ENCODE data around the gene VSTM2L. TPM values are rescaled to one million over a fixed set of nuclear protein-coding genes. Genes with fewer than 3 reads are reported as not detected.

Gene VSTM2L
- polyA plus RNA-seq, 1 donor from 2014 or later: 22.1 TPM

- Histone ChIP-seq H3K9ac (ENCODE audit: low read length) (peak overlapping the region; percentile 16), H3K27ac (ENCODE audit: low read length) (no peak overlapping the region), H4K20me1 (ENCODE audit: insufficient read depth) (no peaks in the 10 kb centered on the region), H3K27me3 (ENCODE audit: insufficient read depth, low read depth, low read length) (no peaks in the 10 kb centered on the region), H3K4me2 (ENCODE audit: low read length) (no peak overlapping the region), H3K4me3 (ENCODE audit: low read length) (no peak overlapping the region), H3K9me3 (ENCODE audit: low read length) (no peaks in the 10 kb centered on the region), H3K9me2 (ENCODE audit: insufficient read depth, low read length) (no peaks in the 10 kb centered on the region), H3F3A (ENCODE audit: insufficient read depth, low read length, poor library complexity, severe bottlenecking) (no peaks in the 10 kb centered on the region), H3K79me2 (replicated peaks; ENCODE audit: insufficient read depth, low read length) (no peaks in the 10 kb centered on the region), H3K36me3 (ENCODE audit: insufficient read depth, low read length) (no peaks in the 10 kb centered on the region), H2AFZ (ENCODE audit: low read depth, low read length) (no peak overlapping the region)
- TF ChIP-seq, protein P1, sequence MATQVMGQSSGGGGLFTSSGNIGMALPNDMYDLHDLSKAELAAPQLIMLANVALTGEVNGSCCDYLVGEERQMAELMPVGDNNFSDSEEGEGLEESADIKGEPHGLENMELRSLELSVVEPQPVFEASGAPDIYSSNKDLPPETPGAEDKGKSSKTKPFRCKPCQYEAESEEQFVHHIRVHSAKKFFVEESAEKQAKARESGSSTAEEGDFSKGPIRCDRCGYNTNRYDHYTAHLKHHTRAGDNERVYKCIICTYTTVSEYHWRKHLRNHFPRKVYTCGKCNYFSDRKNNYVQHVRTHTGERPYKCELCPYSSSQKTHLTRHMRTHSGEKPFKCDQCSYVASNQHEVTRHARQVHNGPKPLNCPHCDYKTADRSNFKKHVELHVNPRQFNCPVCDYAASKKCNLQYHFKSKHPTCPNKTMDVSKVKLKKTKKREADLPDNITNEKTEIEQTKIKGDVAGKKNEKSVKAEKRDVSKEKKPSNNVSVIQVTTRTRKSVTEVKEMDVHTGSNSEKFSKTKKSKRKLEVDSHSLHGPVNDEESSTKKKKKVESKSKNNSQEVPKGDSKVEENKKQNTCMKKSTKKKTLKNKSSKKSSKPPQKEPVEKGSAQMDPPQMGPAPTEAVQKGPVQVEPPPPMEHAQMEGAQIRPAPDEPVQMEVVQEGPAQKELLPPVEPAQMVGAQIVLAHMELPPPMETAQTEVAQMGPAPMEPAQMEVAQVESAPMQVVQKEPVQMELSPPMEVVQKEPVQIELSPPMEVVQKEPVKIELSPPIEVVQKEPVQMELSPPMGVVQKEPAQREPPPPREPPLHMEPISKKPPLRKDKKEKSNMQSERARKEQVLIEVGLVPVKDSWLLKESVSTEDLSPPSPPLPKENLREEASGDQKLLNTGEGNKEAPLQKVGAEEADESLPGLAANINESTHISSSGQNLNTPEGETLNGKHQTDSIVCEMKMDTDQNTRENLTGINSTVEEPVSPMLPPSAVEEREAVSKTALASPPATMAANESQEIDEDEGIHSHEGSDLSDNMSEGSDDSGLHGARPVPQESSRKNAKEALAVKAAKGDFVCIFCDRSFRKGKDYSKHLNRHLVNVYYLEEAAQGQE (IDR thresholded peaks at IDR 0.05; ENCODE audit: borderline replicate concordance): peak; percentile 39
- no peak for TF ChIP-seq MXI1 (conservative IDR thresholded peaks at IDR 0.05; ENCODE audit: poor library complexity, severe bottlenecking)
Observed at GRCh38 chr20:37915800-37916570, 13.1 kb downstream of the VSTM2L start.

DNA sequence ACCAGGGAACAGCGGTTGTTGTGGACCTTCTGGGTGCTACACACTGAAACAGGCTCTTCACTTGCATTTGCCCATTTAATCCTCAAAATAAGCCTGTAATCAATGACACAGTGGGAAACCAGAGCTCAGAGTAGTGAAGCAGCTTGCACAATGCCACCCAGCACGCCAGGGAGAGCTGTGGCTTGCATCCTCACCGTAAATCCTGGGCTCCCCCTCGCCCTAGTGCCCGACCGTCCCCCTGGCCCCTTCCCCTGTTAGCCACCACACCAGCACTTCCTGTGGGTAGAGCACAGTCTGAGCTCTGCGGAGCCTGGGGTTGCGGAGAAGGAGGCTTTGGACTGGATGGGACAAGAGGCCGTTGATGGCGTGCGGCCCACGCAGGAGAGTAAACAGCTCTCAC, 14.5 kb downstream of the VSTM2L start:
- H3F3A ChIP-seq (ENCODE audit: insufficient read depth, low read length, poor library complexity, severe bottlenecking): no peaks in the 10 kb centered on the region
- H3K27ac ChIP-seq (ENCODE audit: low read length): no peak overlapping the region
- H3K9ac ChIP-seq (ENCODE audit: low read length): no peak overlapping the region
- no peaks in the 10 kb centered on the region for H3K79me2 ChIP-seq (replicated peaks; ENCODE audit: insufficient read depth, low read length)
- H3K9me3 ChIP-seq (ENCODE audit: low read length): no peaks in the 10 kb centered on the region
- H3K36me3 ChIP-seq (ENCODE audit: insufficient read depth, low read length): no peaks in the 10 kb centered on the region
- no peak overlapping the region for H2AFZ ChIP-seq (ENCODE audit: low read depth, low read length)
- H4K20me1 ChIP-seq (ENCODE audit: insufficient read depth): no peaks in the 10 kb centered on the region
- no peaks in the 10 kb centered on the region for H3K9me2 ChIP-seq (ENCODE audit: insufficient read depth, low read length)
- no peak overlapping the region for H3K4me3 ChIP-seq (ENCODE audit: low read length)
- no peak overlapping the region for H3K4me2 ChIP-seq (ENCODE audit: low read length)
- TF ChIP-seq, protein P2, sequence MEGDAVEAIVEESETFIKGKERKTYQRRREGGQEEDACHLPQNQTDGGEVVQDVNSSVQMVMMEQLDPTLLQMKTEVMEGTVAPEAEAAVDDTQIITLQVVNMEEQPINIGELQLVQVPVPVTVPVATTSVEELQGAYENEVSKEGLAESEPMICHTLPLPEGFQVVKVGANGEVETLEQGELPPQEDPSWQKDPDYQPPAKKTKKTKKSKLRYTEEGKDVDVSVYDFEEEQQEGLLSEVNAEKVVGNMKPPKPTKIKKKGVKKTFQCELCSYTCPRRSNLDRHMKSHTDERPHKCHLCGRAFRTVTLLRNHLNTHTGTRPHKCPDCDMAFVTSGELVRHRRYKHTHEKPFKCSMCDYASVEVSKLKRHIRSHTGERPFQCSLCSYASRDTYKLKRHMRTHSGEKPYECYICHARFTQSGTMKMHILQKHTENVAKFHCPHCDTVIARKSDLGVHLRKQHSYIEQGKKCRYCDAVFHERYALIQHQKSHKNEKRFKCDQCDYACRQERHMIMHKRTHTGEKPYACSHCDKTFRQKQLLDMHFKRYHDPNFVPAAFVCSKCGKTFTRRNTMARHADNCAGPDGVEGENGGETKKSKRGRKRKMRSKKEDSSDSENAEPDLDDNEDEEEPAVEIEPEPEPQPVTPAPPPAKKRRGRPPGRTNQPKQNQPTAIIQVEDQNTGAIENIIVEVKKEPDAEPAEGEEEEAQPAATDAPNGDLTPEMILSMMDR (IDR thresholded peaks at IDR 0.05; ENCODE audit: poor library complexity, severe bottlenecking): no peak
- TF ChIP-seq EZH2 (IDR thresholded peaks at IDR 0.05; ENCODE audit: borderline replicate concordance, insufficient read depth, low read length, poor library complexity, severe bottlenecking) (no peak), MXI1 (conservative IDR thresholded peaks at IDR 0.05; ENCODE audit: poor library complexity, severe bottlenecking) (no peak), EP300 (conservative IDR thresholded peaks at IDR 0.05; ENCODE audit: poor library complexity, severe bottlenecking) (no peak), POLR2AphosphoS5 (IDR thresholded peaks at IDR 0.05) (no peak), RAD21 (conservative IDR thresholded peaks at IDR 0.05) (no peak), TAF1 (IDR thresholded peaks at IDR 0.05; ENCODE audit: low read depth) (no peak), SMC3 (conservative IDR thresholded peaks at IDR 0.05; ENCODE audit: poor library complexity) (no peak)
- TF ChIP-seq, protein P1 (IDR thresholded peaks at IDR 0.05; ENCODE audit: borderline replicate concordance): no peak
- H3K27me3 ChIP-seq (ENCODE audit: insufficient read depth, low read depth, low read length): no peaks in the 10 kb centered on the region
